DND-41 (cell line): Measurements from ENCODE around the gene NRSN2.

Experiments
- CTCF ChIP-seq: IDR thresholded peaks from 2 replicates; pipeline ENCODE4 v1.5.1; 2012; ENCODE audit warnings: borderline replicate concordance, low read length, moderate library complexity, mild to moderate bottlenecking; ENCODE audit not compliant: poor library complexity, severe bottlenecking; ENCODE audit errors: extremely low read depth
- EZH2 ChIP-seq: IDR thresholded peaks from 3 replicates; pipeline ENCODE4 v1.6.1; 2012; ENCODE audit warnings: borderline replicate concordance, low read depth, mild to moderate bottlenecking, moderate library complexity, low read length, inconsistent platforms; ENCODE audit not compliant: severe bottlenecking

GRCh38 chr20:325889-326644 is 20.8 kb upstream of the NRSN2 start:
- TF ChIP-seq CTCF (peak; percentile 16), EZH2 (peak; percentile 64)
